DOHH2 (cell line): Measurements from ENCODE around the gene USPL1.

Source experiments
- EZH2phosphoT487 ChIP-seq: fragments of 200-600 bp; sonication (generic); IDR thresholded peaks from 2 replicates; pipeline ENCODE4 v1.6.1; 2017; ENCODE audit warnings: borderline replicate concordance, mild to moderate bottlenecking, antibody characterized with exemption, low read length, moderate library complexity, mixed read lengths
- TF ChIP-seq, protein P1 (sequence below): fragments of 200-600 bp; sonication (generic); IDR thresholded peaks from one replicate; pipeline ENCODE4 v1.5.1; 2014; ENCODE audit warnings: antibody characterized with exemption, mild to moderate bottlenecking, low read depth, low read length; ENCODE audit not compliant: poor library complexity, severe bottlenecking

- TF ChIP-seq, protein P1, sequence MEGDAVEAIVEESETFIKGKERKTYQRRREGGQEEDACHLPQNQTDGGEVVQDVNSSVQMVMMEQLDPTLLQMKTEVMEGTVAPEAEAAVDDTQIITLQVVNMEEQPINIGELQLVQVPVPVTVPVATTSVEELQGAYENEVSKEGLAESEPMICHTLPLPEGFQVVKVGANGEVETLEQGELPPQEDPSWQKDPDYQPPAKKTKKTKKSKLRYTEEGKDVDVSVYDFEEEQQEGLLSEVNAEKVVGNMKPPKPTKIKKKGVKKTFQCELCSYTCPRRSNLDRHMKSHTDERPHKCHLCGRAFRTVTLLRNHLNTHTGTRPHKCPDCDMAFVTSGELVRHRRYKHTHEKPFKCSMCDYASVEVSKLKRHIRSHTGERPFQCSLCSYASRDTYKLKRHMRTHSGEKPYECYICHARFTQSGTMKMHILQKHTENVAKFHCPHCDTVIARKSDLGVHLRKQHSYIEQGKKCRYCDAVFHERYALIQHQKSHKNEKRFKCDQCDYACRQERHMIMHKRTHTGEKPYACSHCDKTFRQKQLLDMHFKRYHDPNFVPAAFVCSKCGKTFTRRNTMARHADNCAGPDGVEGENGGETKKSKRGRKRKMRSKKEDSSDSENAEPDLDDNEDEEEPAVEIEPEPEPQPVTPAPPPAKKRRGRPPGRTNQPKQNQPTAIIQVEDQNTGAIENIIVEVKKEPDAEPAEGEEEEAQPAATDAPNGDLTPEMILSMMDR = no peak
- TF ChIP-seq EZH2phosphoT487 = no peak
These were observed 86.9 kb downstream of the USPL1 start for GRCh38 chr13:30704596-30704995.
